NCI-H2081 (cell line): ENCODE measurements around the gene OSBPL3.
A peak's percentile ranks its signal among the peaks of the same experiment; 100 is the strongest.

ENCODE experiments used
- DNase-seq, 2 experiments: peaks; one replicate each; lab custom pipeline; 2025; lab: John Stamatoyannopoulos, UW

OSBPL3 gene

DNA sequence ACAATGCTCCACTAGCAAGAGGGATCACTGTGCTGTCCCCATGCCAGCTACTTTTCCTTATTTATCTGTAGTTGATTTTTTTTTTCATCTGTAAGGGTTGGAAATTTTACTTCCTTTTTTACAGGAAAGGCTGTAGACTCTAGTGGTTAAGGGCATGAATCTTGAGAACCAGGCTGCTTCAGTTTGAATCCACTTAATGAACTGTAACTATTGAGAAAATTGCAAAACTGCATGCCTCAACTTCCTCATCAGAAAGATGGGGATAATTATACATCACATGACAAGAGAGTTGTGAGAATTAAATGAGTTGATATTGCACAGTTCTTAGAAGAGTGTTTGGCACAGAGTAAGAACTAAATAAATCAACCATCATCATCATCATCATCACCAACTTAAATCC lies 116.4 kb downstream of the OSBPL3 start:
- DNase-seq: no peak

DNA sequence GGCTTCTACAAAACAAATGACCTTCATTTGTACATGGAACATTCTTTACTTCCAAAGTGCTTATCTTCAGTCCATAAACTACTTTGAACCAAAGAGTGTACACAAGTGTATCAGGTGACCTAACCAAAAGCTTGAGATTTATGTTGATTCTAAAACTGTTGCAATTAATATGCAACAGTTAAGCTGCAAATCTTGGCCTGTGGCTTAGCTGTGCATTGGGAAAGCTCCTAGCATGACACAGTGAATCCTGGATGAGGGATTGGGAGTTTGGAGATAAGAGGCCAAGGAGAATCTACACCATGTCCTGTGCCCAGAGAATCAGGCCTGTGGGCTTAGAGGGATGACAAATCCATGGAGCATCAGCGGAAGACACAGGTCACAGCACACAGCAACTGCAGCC lies 117.5 kb downstream of the OSBPL3 start:
- DNase-seq: no peak

DNA sequence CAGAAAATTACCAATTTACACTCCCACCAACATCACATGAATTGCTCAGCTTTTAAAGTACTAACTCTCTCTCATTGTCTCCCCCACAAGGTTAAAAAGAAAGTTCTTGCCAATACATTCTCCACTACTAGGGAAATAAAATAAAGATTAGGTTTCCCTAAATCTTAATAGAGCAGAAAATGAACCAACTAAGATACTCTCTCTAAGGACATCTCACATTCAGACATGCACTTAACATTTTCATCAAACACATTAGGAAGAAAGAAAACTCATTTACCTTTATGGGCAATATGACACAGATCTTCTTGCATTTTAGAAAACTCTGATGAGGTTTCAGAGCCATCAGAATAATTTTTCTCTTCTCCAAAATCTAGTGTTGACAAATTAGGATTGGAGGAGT lies 118.6 kb downstream of the OSBPL3 start:
- no peak for DNase-seq

DNA sequence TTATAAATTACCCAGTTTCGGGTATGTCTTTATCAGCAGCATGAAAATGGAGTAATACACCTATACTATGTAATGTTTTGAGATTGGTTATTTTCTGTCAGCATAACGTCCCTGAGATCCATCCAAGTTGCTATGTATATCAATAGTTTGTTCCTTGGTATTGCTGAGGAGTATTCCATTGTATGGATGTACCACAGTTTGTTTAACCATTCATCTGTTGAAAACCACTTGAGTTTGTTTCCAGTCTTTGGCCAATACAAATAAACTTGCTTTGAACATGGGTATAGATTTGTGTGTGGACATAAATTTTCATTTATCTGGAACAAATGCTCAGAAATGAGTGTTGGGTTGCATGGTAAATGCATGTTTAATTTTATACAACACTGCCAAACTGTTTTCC lies 119.4 kb downstream of the OSBPL3 start:
- DNase-seq: no peak

DNA sequence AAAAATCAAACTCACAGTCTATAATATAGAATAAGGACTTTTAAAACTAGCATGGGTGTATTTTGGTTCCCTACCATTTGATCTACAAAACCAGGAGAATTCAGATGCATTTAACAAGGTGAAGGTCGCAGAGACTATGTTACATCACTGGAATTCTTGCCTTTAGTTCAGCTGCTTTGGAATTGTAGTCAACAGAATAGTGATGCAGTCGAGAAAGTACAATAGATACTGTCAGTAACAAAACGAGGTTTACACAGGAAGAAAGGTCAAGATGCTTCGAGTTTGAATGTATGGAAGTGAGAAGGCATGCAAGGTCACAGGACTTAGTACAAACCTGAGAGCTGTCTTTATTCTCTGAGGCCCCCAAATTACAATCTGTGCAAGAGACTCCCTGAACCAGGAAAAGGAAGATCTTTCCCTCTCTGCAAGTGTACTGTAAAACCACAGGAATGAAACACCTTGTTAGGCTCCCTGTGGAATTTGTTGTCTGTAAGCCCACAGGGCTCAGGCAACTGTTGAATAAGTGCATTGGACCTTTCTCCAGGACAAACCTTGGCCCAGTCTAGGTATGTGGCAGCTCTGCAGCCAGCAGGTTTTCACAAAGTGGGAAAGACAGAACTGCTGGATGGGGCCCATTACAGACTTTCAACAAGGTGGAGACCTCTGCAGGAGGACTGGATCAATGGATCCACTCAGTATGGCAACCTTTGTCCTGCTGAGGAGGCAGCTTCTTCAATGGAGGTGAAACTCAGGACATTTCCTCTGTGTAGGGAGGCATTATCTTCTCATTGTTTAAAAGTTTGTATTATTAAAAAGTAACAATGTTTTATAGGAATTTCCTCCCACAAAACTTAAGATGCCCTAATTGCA lies 121.6 kb downstream of the OSBPL3 start:
- DNase-seq: no peak

DNA sequence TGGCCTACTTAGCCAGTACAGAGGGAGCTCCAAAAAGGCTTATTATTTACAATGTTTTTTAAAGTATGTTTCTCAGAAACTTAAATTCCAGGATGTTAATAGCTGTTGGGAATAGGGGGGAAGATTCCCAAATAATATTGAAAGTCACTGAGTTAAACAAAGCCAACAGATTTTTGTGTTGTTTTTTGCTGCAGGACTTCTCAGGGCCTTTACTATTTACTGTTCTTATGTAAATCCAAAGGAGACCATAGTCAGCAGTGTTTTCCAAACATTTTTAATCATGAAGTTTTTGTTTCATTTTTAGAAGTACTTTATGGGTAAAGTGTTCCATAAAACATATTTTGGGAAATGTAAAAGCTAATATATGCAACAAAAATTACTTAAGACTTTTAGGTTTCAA lies 122.4 kb downstream of the OSBPL3 start:
- DNase-seq: no peak

DNA sequence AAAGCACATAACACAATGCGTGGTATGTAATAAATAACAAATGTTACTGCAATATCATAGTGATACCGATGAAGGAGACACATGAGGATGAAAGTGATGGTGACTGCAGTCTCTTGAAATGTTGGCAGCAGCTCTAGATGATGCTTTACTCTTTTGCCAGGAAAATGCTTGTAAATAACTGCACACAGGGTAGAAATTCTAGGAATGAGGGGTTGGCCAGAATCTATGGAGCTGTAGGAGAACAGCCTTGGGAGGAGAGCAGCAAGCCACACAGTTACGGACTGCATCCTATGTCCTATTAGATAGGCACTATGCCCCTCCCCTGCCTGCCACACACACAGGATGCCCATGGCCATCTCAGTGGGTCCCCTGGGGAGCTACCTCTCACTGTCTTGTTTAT lies 125.1 kb downstream of the OSBPL3 start:
- DNase-seq: no peak

DNA sequence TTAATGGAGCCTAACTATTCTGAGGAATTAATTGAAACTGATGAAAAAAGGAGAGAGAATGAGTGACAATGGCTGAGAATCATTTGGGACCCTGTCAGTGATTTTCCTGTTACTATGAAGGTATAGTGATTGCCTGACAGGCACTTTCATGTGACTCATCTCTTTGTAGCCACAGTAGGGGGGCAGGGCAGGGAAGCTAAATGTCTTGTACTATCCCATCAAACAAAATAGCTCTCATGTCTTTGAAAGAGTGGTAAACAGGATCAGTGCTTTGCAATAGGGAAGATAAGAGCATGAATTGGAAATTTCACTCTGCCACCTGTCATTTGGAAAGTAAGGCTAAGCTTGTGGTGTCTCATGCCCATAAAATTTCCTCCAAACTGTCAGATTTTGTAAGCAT lies 128.2 kb downstream of the OSBPL3 start:
- no peak for DNase-seq

DNA sequence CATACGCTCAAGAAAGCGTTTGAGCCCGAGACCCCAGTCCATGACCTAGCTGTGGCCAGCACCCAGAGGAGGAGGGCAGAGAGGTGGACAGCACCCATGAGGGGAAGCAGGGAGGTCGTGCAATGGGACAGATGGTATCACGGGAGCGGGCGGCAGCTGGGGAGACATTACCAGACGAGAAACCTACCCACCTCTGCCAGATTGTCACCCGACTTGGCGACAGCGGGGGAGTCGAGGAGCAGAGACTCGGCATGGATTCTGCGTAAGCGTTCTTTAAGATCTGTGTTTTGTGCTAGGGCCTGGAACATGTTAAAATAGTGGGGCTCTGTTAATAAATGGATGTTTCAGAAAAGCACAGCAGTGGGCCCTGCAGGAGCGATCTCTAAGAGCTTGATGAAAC lies 131.1 kb downstream of the OSBPL3 start:
- DNase-seq: no peak

DNA sequence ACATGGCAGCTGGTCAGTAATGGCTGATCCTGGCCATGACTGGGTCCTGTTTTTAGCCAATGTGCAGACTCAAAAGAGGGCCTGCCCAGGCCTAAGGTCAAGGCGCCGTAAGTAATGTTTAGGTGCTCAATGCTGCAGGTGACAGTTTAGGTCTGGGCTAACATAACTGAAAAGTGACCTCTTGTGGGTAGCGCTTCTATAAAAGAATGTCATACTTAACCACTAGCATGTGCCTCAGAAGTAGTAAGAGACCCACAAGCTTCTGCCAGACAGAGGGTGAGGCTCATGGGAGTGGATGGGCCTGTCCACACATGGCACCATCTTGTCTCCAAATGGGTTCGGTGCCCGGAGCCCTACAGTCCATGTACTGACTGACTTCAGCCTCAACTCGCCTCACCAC lies 132.2 kb downstream of the OSBPL3 start:
- no peak for DNase-seq

DNA sequence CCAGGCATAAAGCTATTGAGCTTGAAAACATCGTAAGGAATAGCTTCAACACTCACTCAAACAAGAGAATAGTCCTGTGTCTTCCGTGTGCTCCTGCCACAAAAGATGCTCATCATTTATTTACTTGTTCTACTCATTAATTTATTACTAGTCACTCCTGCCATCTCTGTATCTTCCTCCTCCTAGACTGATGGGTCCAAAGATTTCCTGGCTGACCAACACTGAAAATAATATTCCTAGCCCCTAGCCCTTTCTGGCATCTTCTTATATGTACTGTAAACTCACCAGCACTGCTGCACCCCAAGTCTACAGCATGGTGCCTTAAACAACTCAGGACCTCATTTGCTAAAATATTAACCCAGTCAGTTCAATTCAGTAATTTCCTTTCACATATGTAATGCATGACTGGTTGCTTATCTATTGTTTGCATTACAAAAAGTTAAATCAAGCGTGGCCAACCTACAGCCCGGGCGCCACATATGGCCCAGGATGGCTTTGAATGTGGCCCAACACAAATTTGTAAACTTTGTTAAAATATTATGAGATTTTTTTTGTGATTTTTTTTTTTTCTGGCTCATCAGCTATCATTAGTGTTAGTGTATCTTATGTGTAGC lies 136.1 kb downstream of the OSBPL3 start:
- DNase-seq: no peak

DNA sequence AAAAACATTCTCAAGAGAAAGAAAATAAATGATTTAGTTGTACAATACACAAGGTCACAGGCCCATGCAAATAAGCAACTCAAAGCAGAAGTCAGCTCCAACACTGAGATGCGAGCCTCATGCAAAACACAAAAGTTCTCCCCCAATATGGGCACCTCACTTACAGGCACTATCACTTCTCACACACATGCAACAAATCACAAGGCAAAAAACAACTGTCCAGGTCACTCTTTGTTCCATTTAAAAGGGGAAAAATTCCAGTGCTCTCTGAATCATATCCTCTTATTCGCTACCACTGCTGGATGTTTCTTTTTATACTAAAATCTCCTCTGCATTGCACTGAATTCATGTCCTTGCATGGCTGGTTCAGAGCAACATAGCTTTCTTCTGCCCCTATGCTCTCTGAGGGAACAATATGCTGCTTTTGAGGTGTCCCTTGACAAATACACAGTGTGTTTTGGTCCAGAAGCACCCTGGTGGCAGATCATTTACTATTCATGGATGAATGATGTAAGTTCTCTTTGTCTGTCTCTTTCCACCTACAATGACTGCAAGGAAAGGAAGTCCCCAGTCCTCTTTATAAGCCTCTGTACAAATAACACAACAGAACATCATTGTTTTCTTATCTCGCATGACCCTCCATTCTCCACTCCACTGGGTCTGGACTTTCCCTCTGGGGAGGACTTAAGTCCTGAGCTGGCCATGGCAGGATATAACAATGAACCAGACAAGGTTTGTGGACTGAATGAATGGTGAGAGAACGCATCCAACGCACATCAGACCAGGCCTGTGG lies 137.3 kb downstream of the OSBPL3 start:
- DNase-seq: peak in 1 of 2 experiments; percentile 58

DNA sequence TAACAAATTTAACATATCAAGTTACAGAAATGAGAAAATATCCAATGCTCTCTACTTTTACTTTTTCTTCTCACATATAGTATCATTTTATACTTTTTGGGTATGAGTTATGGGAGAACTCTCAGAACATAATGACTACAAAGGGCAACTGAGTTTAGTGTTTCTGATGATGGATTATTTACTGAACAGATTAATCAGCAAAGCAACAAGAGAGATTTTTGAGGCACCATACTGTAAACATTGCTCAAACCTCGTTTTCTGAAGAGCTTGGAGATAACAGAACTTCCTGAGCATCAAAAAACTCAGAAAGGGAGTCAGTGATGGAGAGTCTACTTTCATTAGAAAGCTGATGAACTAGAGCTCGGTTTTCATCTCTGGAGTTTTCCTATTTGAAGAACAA lies 137.9 kb downstream of the OSBPL3 start:
- DNase-seq: no peak

DNA sequence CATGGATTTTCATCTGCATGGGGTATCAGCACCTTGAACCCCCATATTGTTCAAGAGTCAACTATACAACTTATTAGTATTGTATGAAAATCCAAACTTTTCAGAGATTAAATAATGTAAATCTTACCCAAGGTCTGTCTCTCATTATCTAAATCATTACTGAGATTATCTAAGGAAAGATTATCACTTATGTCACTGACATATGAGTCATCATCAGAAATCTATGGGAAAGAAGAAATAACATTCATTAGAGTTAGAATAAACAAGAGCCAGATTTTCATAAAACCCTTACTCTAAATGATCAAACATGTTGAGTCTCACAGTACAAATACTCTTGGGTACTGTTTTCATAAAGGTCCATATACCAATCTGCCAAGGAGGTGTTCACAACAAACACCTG lies 139.4 kb downstream of the OSBPL3 start:
- DNase-seq: no peak

DNA sequence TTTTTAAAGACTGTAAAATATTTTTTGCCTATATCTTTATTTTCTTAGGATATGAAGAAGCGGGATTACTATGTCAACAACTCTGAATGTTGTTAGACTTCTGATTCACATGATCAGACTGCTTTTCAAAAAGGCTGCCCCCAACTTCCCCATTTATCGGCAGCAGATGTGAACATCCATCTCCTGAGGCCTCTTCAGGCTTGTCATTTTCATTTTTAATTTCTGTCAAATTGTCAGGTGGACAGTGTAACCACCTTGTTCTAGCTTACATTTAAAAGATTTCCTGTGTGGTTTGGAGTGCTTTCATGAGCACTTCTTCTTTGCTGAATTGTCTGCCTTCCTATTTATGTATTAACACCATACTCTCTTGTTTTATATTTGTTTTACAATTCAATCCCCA lies 143.9 kb downstream of the OSBPL3 start:
- no peak for DNase-seq

DNA sequence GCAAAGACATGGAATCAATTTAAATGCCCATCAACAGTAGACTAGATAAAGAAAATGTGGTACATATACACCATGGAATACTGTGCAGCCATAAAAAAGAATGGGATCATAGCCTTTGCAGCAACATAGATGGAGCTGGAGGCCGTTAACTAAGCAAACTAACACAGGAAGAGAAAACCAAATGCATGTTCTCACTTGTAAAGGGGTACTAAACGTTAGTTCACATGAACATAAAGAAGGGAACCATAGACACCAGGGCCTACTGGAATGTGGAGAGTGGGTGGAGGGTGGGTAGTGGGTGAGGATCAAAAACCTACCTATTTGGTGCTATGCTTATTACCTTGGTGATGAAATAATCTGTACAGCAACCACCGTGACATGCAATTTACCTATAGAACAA lies 144.3 kb downstream of the OSBPL3 start:
- no peak for DNase-seq

DNA sequence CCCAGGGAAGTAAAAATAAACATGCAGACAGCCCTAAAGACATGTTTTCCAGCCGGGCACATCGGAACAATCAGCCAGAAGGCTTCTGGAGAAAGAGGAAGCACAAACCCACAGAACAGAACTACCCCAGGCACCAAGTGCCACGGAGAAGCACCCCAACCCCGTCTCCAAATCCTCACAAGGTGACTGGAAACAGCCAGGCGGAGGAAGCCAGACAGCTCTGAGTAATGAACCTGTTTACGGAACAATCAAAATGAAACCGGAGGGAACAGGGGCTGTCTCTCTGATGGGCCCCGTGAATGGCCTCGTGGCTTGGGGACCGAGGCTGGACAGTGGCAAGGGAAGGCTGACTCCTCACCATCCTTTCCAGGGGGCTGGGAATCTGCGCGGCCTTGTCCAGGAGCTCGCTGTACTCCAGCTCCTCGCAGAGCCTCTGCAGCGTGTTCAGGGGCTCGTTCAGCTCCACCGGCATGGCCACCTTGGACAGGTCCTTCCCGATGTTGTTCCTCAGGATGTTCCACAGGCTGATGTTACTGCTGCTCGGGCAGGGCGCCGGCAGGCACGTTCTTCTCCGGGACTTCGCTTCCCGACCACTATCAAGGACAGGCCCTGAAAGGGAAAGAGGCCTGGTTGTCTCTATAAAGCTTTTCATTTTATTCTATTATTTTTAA lies 145.7 kb downstream of the OSBPL3 start:
- no peak for DNase-seq

DNA sequence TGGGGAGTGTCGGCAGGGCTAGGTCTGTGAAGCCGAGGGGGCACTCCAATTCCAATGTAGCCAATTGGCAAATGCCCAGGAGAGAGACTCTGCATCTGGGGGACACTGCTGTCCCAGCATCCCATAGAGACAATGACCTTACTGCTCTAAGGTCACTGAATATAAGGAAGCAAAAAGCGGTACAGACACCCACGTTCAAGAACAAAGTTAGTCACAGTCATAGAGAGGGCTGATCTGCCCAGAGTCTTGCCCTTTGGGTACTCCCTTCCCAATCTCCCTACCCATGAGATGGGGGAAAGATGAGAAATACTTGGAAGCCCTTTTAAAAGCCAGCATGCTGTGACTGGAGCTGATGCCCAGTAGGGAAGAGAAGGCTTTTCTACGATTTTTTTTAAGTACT lies 146.4 kb downstream of the OSBPL3 start:
- no peak for DNase-seq

DNA sequence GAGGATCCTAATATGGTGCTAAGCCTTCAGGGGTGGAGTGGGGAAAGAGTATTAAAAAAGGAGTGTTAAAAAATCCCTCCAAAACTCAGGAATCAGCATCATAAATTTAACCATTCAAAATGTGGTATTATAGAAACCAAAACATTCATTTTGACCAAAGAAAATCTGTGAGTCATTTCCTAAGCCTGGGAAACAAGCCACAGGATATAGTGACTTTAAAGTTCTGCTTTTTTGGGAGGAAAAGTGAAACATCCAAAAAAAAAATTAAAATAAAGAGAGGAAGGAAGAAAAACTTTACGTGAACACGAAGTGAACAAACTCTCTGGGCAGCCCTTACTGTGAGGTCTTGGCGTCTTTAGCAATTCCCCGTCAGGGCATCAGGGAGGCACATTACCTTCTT lies 148.7 kb downstream of the OSBPL3 start:
- DNase-seq: no peak

DNA sequence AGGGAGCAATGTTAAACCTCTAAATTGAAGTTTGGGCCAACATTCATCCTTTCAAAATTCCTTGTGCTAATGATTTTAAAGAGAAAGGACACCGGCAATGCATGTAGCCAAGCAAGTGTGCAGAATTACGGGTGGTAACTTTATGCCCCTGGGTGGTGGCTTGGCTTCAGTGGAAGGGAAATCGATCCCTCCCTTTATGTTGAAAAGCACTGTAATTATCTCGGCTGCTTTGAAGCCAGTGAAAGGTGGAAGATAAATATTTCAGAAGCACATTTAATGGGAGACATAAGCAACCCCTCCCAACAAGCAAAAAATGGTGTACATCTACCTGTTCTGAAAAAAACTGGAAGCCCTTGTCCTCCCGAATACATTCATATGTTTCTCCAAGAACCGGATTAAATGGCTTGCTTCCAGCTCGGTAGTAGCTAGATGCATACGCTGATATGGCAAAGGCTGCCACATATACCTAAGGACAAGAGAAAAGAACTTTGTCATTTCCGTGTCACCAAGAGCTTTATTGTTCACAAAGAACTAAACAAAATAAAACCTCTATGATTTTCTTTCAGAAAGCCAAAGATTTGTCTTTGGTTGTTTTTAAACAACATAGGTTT lies 149.4 kb downstream of the OSBPL3 start:
- peak; percentile 77 to 90 for DNase-seq

DNA sequence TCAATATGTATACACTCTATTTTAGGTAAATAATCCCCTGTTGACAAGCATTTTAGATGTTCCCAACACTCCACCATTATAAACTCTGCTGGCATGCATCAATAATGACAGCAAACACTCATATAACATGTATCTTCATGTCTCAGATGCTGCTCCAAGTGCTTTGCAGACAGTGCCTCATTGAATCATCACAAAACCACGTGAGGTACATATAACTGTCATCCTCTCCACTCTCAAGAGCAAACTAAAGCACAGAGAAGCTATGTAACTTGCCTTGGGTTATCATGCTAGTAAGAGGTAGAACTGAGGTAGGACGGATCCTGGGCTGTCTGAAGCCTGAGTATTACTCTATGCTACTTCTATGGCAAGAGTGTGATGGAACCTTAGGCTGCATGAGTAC lies 150.2 kb downstream of the OSBPL3 start:
- DNase-seq: no peak
